Ramos (cell line): ENCODE measurements around the gene RSAD2.
"Not testable (repeated sequence)": the region's sequence is repeated elsewhere in the genome, so short reads cannot be mapped to it uniquely, and the experiment has no call there.

Experiments used
- in situ Hi-C: fragments of 300-500 bp; cut with MboI; formaldehyde crosslinking; loops from one replicate; pipeline ENCODE4 v1.14.3; 2022; ENCODE audit warnings: low sequenced_read_pairs; ENCODE audit not compliant: unreplicated experiment

RSAD2 gene

DNA sequence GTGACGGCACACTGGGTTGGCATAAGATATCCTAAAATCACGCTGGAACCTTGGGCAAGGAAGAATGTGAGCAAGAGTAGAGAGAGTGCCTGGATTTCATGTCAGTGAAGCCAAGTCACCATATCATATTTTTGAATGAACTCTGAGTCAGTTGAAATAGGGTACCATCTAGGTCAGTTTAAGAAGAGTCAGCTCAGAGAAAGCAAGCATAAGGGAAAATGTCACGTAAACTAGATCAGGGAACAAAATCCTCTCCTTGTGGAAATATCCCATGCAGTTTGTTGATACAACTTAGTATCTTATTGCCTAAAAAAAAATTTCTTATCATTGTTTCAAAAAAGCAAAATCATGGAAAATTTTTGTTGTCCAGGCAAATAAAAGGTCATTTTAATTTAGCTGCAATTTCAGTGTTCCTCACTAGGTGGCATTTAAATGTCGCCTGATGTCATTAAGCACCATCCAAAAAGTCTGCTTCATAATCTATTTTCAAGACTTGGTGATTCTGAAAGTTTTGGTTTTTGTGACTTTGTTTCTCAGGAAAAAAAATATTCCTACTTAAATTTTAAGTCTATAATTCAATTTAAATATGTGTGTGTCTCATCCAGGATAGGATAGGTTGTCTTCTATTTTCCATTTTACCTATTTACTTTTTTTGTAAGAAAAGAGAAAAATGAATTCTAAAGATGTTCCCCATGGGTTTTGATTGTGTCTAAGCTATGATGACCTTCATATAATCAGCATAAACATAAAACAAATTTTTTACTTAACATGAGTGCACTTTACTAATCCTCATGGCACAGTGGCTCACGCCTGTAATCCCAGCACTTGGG, 19.6 kb downstream of the RSAD2 start:
- in situ Hi-C loops, result no loop called here

DNA sequence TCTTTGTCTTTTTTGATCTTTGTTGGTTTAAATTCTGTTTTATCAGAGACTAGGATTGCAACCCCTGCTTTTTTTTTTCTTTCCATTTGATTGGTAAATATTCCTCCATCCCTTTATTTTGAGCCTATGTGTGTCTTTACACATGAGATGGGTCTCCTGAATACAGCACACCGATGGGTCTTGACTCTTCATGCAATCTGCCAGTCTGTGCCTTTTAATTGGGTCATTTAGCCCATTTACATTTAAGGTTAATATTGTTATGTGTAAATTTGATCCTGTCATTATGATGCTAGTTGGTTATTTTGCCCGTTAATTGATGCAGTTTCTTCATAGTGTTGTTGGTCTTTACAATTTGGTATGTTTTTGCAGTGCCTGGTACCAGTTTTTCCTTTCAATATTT, 25.0 kb downstream of the RSAD2 start:
- in situ Hi-C loops, result not testable (repeated sequence)

DNA sequence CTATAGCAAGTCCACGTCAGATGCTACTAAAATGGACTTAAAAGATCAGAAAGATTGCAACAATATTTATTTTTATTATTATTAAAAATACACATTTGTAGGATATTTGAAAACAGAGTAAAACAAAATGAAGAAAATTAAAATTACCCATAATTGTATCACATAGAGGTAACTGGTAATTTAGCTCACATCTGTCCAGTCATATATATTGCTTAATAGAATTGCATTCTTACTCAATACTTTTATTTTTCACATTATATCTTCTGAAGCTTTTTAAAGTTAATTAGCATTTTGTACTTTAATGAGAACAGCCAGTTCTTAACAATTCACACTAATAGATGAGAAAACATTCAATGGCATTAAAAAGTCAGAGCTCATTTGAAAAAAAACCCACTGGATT, 28.1 kb downstream of the RSAD2 start:
- in situ Hi-C loops, result no loop called here

DNA sequence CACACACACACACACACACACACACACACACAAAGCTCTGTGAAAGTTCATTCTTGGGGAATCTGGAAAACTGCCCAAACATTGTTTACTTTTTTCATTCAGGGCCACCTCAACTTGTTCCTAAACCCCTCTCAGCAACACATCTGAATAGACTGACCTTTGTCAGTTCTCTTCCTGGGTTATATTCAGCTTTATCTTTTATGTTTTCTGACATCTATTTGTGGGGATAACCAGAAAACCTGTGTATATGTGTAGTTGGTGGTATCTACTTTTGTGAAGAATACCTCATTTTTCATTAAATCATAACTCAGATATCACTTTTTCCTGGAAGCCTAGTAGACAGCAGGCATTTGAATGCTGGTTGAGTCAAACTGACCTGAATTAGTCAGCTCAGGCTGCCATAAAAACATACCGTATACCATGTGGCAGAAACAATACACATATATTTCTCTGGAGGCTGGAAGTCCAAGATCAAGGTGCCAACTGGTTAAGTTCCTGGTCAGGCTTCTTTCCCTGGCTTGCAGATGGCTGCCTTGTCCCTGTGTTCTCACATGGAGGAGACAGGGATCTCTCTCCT, 28.7 kb downstream of the RSAD2 start:
- in situ Hi-C loops, result no loop called here

DNA sequence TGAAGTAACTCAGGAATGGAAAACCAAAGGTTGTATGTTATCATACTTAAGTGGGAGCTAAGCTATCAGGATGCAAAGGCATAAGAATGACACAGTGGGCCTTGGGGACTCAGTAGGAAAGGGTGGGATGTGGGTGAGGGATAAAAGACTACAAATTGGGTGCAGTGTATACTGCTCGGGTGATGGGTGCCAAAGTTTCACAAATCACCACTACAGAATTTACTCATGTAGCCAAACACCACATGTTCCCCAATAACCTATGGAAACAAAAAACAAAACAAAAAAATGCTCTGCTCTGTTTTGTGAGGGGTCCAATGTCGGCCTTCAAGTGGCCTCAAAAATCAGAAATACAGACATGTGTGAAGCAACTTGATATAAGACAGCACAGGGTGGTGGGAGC, 30.7 kb downstream of the RSAD2 start:
- in situ Hi-C loops, result no loop called here

DNA sequence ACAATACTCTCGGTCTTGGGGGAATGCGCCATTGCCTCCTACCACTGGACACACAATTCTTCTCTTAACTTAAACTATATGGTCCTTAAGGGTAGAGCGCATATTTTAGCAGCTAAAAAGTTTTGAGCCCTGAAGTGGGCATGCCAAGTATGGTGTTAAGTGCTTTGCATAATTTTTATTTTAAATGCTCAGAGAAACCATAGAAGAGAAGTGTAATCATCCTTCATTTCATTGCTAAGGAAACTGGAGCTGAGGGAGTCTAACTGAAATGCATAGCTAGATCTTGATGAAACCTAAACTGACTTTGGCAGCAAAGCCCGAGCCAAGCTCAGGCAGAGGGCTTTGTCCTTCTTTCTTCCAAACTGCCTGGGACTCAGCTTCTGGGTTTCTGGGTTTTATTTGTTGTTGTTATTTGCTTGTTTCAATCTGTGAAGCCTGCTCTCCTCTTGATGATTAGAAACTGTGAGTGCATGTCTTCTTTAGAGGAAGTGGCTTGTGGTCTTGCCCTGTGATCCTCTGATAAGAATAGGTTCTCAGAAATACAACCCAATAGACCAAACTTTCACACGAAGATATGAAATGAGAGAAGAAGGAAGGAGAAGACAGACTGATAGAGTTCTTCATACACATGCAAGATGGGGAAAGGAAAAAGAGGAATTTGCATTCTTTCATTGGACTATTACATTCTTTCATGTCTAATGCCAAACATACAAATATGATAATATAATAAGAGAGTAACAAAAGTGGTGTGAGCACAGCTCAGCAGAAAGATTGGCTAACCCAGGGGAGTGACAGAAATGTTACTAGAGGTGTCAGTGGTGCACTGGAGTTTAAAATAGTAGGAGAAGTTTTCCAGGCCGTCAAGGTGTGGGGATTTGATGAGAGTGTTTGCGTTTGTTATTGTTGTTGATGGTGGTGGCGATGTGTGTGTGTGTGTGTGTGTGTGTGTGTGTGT, 32.1 kb downstream of the RSAD2 start:
- in situ Hi-C loops, result no loop called here

DNA sequence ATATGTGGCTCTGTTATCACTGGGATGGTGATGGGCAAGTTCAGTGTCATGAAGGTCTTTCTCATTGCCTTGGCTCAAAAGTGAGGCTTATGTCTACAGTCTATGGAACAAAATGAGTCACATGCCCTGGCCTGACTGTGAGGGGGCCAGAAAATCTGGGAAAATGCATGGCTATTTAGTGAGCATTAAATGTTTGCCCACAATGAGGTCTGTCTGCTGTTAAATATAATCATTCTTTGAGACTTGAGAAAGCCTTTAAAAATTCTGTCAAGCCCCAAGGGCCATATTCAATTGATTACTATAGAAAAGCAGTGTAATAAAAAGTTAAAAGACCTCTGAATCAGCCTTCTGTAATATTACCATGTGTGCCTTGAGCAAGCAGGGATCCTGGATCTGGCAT, 34.1 kb downstream of the RSAD2 start:
- in situ Hi-C loops, result no loop called here

DNA sequence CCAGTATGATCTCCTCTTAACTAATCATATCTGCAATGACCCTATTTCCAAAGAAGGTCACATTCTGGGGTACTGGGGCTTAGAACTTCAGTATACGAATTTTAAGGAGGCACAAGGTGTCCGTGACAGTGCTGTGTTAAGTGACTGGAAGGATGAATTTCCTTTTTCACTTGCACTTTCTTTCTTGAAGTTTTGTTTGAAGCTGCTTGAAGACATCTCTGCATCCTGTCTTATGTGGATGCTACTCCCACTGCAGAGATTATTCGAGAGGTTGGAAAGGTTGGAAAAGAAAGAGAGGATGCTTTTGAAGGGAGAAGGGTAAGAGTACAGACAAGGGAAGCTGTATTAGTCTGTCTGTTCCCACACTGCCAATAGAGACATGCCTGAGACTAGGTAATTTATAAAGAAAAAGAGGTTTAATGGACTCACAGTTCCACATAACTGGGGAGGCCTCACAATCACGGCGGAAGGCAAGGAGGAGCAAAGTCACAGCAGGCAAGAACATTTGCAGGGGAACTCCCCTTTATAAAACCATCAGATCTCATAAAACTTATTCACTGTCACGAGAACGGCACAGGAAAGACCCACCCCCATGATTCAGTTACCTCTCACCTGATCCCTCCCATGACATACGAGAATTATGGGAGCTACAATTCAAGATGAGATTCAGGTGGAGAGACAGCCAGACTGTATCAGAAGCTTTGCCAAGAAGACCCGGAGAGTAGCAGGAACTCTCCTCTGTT, 36.0 kb downstream of the RSAD2 start:
- in situ Hi-C loops, result no loop called here

DNA sequence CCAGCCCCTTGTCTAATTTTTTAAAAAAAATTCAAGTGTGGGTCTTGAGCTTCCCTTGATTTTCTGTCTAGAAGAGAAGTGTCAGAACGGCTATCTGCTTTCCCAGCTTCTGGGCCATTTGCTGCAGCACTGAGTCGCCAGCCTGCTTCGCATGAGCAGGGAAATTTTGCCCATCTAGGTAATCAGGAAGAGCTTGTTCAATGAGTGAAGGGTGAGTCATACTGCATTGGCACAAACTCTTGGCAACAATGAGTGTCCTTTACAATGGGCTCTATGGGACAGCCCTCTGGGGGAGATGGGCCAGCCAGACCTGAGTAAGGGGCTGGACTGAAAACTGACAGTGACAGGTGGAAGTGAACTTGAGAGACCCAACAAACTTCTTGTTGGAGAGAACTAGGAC, 37.3 kb downstream of the RSAD2 start:
- in situ Hi-C loops, result no loop called here

DNA sequence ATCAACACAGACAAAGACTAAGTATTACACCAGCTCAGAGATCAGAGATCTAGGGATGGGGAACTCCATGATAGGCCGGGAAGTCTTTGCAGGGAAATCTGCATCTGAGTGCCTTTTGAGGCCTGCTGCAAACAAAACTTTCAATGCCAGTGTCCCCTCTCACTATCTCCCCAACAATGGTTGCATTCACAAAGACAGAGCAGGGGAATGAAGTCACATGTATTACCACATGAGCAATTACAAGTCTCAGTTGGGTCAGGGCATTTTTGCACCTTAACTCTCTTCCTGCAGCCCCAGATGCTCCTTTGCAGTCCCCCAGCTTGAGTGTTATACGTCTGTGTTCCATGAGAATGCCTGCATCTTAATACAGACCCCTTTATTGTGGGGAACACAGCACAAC, 37.8 kb downstream of the RSAD2 start:
- in situ Hi-C loops, result no loop called here

DNA sequence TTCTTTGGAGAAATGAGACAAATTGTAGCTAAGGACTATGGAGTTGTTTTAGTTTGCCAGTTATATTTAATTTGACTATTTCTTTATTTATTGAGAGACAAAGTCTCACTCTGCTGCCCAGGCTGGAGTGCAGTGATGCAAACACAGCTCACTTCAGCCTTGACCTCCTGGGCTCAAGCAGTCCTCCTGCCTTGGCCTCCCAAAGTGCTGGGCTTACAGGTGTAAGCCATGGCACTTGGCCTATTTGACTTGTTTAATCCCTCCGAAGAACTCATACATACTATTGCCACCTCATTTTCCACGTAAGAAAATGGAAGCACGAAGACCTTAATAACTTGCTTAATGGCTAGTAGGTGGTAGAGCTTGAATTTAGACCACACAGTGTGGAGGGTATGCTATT, 38.6 kb downstream of the RSAD2 start:
- in situ Hi-C loops, result no loop called here

DNA sequence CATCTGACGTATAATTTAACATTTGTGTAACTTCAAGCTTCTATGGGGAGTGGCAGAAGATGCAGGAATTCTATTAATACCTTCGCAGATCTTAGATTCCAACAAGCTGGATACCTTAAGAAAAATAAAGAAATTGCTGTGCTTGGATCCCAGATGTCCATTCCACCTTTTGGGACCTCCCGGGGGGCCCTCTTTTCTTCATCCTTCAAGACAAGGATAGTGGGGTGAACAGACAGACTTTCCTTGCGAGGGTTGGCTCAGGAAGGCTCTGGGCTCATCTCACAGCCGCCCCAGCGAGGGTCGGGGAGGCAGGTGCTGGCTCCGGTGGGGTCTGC, 39.1 kb downstream of the RSAD2 start:
- in situ Hi-C loops, result no loop called here

DNA sequence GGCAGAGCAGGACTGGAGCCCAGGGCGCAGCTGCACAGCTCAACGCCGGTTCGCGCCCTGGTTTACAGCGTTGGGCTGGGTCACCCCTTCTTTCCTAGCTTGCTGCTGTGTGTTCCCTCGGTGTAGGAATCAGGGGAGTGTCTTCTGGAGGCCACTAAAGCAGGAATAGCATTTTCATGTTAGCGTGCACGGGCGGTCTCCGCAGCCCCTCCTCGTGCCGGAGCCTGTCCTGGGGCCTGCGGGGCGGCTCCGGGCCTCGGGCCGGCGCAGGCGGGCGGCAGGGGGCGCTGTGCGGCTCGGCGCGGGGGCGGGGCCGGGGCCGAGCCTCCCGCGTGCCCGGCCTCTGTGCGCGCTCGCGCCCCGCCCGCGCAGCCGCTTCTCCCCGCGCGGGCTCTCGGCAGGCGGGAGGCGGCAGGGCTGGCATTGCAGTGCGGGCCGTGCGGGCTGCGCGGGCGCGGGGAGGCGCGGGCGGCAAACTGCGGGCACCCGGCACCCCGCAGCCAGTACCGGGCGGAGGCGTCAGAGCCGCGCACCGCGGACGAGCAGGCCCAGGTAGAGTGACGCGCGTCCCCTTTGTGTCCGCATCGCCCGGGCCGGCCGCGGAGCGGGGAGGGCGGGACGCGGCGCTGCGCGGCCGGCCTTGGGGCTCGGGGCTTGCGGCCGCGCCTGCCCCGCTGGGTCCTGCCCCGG, 39.6 kb downstream of the RSAD2 start, which contains the start of gene RNF144A:
Gene RNF144A, plus strand, starts transcription at position 342 of the 690 bp plus-strand sequence. CDS start 79,515 bp downstream, outside the sequence.
- in situ Hi-C loops, result no loop called here

DNA sequence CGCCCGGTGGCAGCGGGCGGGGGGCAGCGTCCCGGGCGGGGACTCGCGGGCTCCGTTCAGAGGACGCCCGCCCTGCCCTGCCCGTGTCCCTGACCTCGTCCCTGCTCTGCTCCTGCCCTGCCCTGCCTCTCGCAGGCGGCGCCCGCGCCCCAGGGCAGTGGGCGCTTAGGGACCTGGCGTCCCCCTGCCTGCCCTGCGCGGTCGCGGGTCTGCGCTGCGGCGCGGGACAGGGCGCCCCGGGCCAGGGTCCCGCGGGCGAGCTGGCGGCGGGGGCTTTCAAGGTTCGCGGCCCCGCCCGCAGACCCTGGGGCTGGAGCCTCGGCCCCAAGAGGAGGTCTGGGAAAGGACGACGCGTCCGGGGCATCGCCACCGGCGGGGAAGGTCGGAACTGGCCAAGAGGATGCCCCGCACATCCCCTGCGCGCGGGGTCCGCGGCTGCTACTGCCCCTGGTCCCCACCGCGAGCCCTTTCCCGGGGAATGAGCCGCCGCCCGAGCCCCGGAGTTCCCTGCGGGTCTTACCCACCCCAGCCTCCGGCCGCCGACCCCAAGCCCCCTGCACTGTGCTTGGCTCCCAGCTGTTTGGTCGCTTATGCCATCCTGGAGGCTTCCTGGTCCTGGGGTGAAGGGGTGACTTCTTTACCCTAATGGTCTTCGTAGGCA, 40.3 kb downstream of the RSAD2 start:
- in situ Hi-C loops, result no loop called here

DNA sequence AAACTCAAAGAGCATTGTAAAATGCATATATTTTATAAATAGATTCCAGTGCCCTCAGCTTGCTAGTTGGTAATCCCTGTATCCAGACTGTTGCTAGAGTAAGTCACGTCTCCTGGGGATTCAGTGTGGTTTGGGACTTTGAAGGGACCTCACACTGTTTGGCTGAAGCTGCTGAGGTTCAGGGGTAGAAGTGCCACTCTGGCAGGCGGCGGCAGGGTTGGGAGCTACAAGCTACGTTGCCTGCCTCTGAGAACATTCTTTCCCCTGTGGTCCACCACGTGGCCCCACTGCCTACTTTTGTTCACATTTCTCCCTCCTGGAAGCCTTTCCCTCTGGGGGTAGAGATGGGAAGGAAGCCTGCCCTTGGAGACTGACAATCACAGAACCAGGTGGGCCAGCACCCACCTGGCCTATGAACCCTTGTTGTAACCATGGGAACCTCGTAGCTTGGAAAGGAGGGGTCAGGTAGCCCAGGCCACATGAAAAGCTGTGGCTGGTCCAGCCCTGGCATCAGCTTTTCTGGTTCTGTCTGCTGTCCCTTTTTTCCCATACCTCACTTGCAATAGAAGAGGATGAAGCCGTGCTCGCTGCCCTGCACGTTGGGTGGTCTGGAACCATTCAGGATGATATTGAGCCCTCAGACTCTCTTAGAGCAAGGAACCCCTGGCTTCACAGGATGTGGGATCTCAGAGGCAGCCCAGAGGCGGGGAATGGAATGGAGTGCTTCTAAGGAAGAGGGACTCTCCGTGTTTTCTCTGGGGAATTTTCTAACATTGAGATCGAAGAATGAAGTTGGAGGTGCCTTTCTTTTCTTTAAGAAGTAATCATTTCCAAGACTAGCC, 42.5 kb downstream of the RSAD2 start:
- in situ Hi-C loops, result no loop called here

DNA sequence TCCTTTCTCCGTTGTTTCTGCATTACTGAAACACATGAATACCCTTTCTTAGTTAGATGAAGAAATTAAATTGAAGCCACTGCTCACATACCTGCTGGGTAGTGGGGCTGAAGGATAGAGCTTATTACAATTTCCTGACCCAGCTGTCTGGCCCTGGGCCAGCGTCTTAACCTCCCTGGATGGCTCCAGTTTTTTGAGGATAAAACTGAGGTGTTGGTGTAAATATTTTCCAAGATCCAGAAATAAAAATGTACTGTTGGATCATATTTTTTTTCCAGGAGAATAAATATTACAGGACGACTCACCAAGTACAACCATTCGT, 43.1 kb downstream of the RSAD2 start:
- in situ Hi-C loops, result no loop called here

DNA sequence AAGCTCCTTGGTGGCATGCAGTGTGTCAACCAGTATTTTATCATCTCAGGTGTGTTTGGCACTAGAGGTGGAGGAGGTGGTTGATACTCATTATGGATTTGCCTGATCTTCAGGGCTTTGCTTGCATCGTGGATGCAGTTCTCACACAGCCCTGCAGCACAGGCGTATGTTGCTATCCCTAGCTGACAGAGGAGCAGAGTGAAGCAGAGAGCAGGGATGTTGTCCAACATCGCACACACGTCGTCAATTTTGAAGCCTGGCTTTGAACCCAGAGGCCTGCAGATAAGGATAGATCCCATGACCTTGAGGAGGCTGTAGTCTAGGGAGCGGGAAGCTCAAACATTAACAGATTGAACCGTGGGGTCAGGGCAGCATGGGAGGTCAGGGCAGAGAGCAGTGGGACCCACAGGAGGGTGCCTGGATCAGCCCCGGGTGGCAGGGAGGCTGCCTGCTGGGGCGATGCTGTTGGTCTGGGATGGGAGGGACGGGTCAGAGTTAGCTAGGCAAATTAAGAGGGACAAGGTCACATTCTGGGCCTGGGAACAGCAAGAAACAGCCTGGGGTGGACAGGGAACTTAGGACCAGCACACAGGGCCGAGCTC, 43.8 kb downstream of the RSAD2 start:
- in situ Hi-C loops, result no loop called here

DNA sequence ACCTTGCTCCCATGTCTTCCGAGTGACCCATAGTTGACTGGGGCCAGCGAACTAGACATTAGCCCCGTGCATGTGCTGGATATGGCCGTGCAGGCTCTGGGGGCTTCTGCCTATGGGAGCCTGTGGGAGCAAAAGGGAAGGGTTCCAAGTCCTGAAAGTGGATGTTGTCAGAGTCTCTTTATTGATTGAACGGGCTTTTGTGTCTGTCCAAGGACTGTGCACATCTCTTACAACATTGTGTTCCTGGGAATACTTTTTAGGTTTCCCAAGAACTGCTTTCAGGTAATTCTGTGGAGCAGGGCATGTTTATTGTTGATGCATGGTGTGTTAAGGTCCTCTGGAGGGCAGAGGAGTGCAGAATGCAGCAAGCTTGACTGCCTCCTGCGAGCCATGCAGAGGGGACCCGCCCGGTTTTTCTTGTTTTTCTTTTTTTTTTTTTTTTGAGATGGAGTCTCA, 44.7 kb downstream of the RSAD2 start:
- in situ Hi-C loops, result no loop called here
